Hepatocyte (in vitro differentiated cells): Measurements from ENCODE around the gene CDK4. TPM values are rescaled to one million over a fixed set of nuclear protein-coding genes. Genes with fewer than 3 reads are reported as not detected.

Source experiments
- DNase-seq: peaks from one replicate; pipeline ENCODE4 v3.0.0-alpha.2; 2016; ENCODE audit warnings: low spot score
- H2AFZ ChIP-seq: fragments of 200-600 bp; sonication (generic); 2 replicates; pipeline ENCODE4 v1.6.0; 2016; ENCODE audit warnings: antibody characterized with exemption, mild to moderate bottlenecking
- H3K27ac ChIP-seq: fragments of 200-600 bp; sonication (generic); 2 replicates; pipeline ENCODE4 v1.5.1; 2016; ENCODE audit warnings: mild to moderate bottlenecking
- H3K27me3 ChIP-seq: fragments of 200-600 bp; sonication (generic); 2 replicates; pipeline ENCODE4 v1.6.1; 2016
- H3K36me3 ChIP-seq: fragments of 200-600 bp; sonication (generic); replicated peaks from 2 replicates; pipeline ENCODE4 v1.5.1; 2016; ENCODE audit warnings: low read depth; ENCODE audit not compliant: insufficient read depth
- H3K4me1 ChIP-seq: fragments of 200-600 bp; sonication (generic); 2 replicates; pipeline ENCODE4 v1.5.1; 2016; ENCODE audit warnings: mild to moderate bottlenecking, moderate library complexity; ENCODE audit not compliant: insufficient read depth
- H3K4me2 ChIP-seq: fragments of 200-600 bp; sonication (generic); 2 replicates; pipeline ENCODE4 v1.6.0; 2016
- H3K4me3 ChIP-seq: fragments of 200-600 bp; sonication (generic); 2 replicates; pipeline ENCODE4 v1.5.1; 2016; ENCODE audit warnings: mild to moderate bottlenecking
- H3K79me2 ChIP-seq: fragments of 200-600 bp; sonication (generic); 2 replicates; pipeline ENCODE4 v1.6.0; 2017; ENCODE audit warnings: mild to moderate bottlenecking
- H3K9me2 ChIP-seq: fragments of 200-600 bp; sonication (generic); replicated peaks from 2 replicates; pipeline ENCODE4 v1.6.0; 2017; ENCODE audit warnings: mild to moderate bottlenecking; ENCODE audit not compliant: insufficient read depth
- H3K9me3 ChIP-seq: fragments of 200-600 bp; sonication (generic); 2 replicates; pipeline ENCODE4 v1.5.1; 2016; ENCODE audit warnings: low read depth, mild to moderate bottlenecking
- H4K20me1 ChIP-seq: fragments of 200-600 bp; sonication (generic); 2 replicates; pipeline ENCODE4 v1.6.0; 2016; ENCODE audit warnings: mild to moderate bottlenecking; ENCODE audit not compliant: insufficient read depth, poor library complexity, severe bottlenecking
- EZH2 ChIP-seq: fragments of 200-600 bp; sonication (generic); IDR thresholded peaks from 2 replicates; pipeline ENCODE4 v1.6.1; 2016; ENCODE audit warnings: antibody characterized with exemption, mild to moderate bottlenecking, borderline replicate concordance
- EZH2phosphoT487 ChIP-seq: fragments of 200-600 bp; sonication (generic); IDR thresholded peaks from one replicate; pipeline ENCODE4 v1.6.1; 2018; ENCODE audit warnings: antibody characterized with exemption, mild to moderate bottlenecking, low read depth, moderate library complexity; ENCODE audit not compliant: unreplicated experiment, severe bottlenecking
- WGBS: methylation state at CpG from one replicate; pipeline ENCODE4 v1.1.6; 2016; ENCODE audit warnings: low lambda C conversion rate; ENCODE audit errors: missing lambda C conversion rate; 5-methylcytosine and 5-hydroxymethylcytosine counted together
- polyA plus RNA-seq: library from polyadenylated mRNA; unstranded; fragments of >200 nt; fragmentation: Nextera tagmentation; extraction: Ambion mirVana; gene quantifications from 2 replicates; pipeline ENCODE4 v1.2.1, GENCODE V29; 2016
- total RNA-seq: library from RNA; depleted of rRNA; stranded (reverse); fragments of >200 nt; gene quantifications from 2 replicates; pipeline ENCODE4 v1.2.3, GENCODE V29; 2014
- TF ChIP-seq, protein P1 (sequence below): fragments of 200-600 bp; sonication (generic); IDR thresholded peaks from 2 replicates; pipeline ENCODE4 v1.5.1; 2016; ENCODE audit warnings: antibody characterized with exemption, mild to moderate bottlenecking; ENCODE audit not compliant: poor library complexity

Gene CDK4
- total and polyA plus RNA-seq, 2 experiments from 2014 or later, result 306 to 308 TPM

DNA sequence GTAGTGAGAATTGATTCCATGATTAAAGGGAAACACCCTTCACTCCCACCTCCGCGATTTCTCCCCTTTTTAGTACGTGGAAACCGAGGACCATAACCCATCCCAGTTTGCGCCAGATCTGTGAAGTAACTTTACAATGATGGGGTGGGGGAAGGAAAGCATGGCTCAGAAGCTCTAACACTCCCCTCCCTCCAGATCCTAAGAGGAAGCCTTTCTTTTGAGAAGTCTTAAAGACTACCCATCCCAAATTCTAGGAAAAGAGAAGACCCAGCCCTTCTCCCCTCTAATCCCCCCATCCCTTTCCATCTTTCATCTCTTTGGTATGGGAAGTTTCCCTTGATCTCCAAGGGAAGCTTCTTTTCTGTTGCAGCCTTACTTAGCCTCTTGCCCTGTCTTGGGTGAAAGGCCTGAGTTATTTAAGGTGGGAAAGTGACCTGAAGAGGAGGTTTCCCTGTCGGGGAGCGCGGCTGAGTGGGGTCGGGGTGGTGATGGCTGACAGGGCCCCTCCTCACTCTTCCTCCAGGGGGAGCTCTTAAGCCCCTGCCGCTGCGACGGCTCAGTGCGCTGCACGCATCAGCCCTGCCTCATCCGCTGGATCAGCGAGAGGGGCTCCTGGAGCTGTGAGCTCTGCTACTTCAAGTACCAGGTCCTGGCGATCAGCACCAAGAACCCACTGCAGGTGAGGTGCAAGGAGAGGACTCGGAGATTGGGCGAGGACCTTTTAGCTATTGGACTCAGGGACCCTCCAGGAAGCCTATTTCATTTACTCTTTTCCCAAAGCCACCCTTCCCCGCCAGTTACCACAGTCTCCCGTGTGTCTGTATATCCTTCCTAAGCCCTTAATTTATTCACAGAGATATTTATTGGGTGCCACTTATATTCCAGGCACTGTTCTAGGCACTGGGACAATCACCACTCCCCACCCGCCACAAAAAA is 4.6 kb upstream of the CDK4 start:
- H3K4me3 ChIP-seq, result peak overlapping the region; percentile 40
- no peaks in the 10 kb centered on the region for H3K9me2 ChIP-seq
- no peaks in the 10 kb centered on the region for H3K27me3 ChIP-seq
- TF ChIP-seq, protein P1, sequence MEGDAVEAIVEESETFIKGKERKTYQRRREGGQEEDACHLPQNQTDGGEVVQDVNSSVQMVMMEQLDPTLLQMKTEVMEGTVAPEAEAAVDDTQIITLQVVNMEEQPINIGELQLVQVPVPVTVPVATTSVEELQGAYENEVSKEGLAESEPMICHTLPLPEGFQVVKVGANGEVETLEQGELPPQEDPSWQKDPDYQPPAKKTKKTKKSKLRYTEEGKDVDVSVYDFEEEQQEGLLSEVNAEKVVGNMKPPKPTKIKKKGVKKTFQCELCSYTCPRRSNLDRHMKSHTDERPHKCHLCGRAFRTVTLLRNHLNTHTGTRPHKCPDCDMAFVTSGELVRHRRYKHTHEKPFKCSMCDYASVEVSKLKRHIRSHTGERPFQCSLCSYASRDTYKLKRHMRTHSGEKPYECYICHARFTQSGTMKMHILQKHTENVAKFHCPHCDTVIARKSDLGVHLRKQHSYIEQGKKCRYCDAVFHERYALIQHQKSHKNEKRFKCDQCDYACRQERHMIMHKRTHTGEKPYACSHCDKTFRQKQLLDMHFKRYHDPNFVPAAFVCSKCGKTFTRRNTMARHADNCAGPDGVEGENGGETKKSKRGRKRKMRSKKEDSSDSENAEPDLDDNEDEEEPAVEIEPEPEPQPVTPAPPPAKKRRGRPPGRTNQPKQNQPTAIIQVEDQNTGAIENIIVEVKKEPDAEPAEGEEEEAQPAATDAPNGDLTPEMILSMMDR, result peak; percentile 61
- TF ChIP-seq EZH2phosphoT487, result no peak
- H4K20me1 ChIP-seq, result peaks cover 9% of the 10 kb centered on the region
- H2AFZ ChIP-seq, result no peak overlapping the region
- H3K36me3 ChIP-seq, result no peaks in the 10 kb centered on the region
- H3K9me3 ChIP-seq, result no peaks in the 10 kb centered on the region
- H3K4me1 ChIP-seq, result peaks cover 14% of the 10 kb centered on the region
- peaks cover 10% of the 10 kb centered on the region for H3K79me2 ChIP-seq
- peak overlapping the region; percentile 79 for H3K27ac ChIP-seq
- peak overlapping the region; percentile 85 for H3K4me2 ChIP-seq
- WGBS, result 26% methylated on average over 20 of the region's 22 CpGs
- peak; percentile 75 for DNase-seq

DNA sequence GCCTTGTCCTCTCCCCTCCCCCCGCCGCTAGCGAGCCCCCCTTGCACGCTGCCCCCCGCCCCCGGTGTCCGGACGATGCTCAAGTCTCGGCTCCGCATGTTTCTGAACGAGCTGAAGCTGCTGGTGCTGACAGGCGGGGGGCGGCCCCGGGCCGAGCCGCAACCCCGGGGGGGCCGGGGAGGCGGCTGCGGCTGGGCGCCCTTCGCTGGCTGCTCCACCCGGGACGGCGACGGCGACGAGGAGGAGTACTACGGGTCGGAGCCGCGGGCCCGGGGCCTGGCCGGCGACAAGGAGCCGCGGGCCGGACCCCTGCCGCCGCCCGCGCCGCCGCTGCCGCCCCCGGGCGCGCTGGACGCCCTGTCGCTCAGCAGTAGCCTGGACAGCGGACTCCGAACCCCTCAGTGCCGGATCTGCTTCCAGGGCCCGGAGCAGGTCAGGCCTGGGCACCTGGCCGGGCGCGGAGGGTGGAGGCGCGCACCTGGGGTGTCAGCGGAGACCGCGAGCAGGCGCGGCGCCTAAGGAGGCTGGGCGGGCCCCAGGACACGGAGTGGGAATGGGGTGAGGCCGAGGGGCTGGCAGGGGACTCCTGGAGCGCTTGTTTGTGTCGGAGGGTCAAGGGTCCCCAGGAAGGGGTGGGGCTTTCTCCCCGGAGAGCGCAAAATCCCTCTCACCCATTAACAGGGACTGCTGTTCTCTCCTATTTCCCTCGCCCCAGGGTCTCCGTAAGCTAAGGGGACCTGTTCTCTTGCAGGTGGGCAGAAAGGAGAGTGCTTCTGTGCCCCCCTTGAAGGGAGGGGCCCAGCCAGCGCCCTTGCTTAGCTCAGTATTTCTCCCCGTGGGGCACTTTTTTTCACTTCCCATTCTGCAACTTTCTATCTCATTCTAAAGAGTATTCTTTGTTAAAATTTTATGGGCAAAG is 3.6 kb upstream of the CDK4 start:
- Histone ChIP-seq H3K9me3 (no peaks in the 10 kb centered on the region), H3K79me2 (peaks cover 20% of the 10 kb centered on the region), H2AFZ (peak overlapping the region; percentile 30), H3K4me2 (peak overlapping the region; percentile 85), H3K27ac (peak overlapping the region; percentile 79), H3K9me2 (no peaks in the 10 kb centered on the region), H3K36me3 (no peaks in the 10 kb centered on the region), H4K20me1 (peaks cover 9% of the 10 kb centered on the region), H3K4me3 (peak overlapping the region; percentile 56), H3K4me1 (peaks cover 18% of the 10 kb centered on the region), H3K27me3 (no peaks in the 10 kb centered on the region)
- TF ChIP-seq EZH2, result no peak
- no peak for TF ChIP-seq EZH2phosphoT487
- TF ChIP-seq, protein P1, result no peak
- WGBS, result under 1% methylated on average over 39 of the region's 76 CpGs
- peak; percentile 71 for DNase-seq

DNA sequence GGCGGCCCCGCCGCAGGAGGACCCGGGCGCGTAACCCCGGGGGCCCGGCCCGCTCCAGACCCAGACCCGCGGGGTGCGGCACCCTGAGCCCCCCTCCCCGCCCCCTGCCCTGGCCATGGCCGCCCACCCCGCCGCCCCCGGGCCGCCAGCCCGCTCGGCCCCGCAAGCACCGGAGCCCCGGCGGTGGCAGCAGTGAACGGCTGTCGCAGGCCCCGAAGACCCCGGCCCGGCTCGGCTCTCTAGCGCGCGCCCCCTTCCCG is 3.0 kb upstream of the CDK4 start:
- Histone ChIP-seq H3K4me3 (peak overlapping the region; percentile 56), H3K9me3 (no peaks in the 10 kb centered on the region), H3K27ac (peak overlapping the region; percentile 79), H3K79me2 (peaks cover 26% of the 10 kb centered on the region), H3K27me3 (no peaks in the 10 kb centered on the region), H3K9me2 (no peaks in the 10 kb centered on the region), H3K36me3 (no peaks in the 10 kb centered on the region), H4K20me1 (peaks cover 7% of the 10 kb centered on the region), H2AFZ (no peak overlapping the region), H3K4me1 (peaks cover 22% of the 10 kb centered on the region), H3K4me2 (peak overlapping the region; percentile 85)
- DNase-seq, result no peak
- TF ChIP-seq EZH2, result no peak
- TF ChIP-seq, protein P1, result no peak
- no peak for TF ChIP-seq EZH2phosphoT487
- no CpG with 5 or more reads among the region's 34 CpGs for WGBS
